NCI-H69 (cell line): ENCODE data around the gene MPDZ.

ENCODE experiments used
- DNase-seq: peaks from one replicate; lab custom pipeline; 2025; lab: John Stamatoyannopoulos, UW

Gene MPDZ

DNA sequence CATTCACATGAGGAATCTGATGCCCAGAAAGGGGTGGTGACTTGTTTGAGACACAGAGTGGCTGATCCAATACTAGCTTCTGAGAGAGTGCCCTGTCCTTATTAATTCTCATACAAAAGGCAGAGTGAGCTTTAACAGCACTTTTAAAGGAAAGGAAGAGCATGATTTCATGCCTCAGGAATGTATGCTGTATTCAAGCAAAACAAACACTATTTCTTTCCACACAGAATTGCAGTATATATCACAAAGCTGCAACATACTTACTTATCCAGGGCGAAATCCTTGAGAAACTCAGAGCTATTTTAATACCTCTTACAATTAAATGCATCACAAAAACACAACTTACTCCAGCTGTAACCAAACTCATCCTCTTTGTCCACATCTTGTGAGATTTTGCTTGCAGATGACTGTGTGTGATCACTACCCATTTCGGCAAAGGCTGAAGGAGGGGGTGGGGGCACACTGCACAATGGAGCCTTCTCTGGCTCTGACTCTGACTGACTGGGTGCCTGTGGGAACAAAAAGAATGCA, 139.8 kb downstream of the MPDZ start:
- DNase-seq: no peak

GRCh38 chr9:13137426-13137825, 142.1 kb downstream of the MPDZ start:
- DNase-seq: no peak

DNA sequence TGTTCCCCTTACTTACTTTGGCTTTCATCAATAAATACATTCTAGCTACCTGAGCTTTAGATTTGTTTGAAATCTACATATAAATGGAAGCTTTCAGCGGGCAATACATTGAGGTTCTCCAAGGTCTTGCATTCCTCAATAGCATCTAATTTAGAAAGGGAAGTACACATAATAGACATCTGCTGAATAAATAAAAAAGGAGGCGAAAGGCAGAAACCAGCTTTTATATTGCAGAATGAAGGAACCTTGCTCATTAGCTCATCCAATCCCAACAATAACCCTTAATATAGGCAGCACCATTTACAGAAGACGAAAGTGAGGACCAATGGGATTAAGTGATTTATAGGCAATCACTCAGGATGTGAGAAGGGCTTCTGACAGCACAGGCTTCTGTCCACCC, 147.5 kb downstream of the MPDZ start:
- DNase-seq: no peak

GRCh38 chr9:13131416-13131815, 148.1 kb downstream of the MPDZ start:
- no peak for DNase-seq

GRCh38 chr9:13128266-13128860, 151.1 kb downstream of the MPDZ start:
- DNase-seq: no peak

GRCh38 chr9:13127131-13127530, 152.4 kb downstream of the MPDZ start:
- DNase-seq: no peak

- DNase-seq: no peak
Observed at GRCh38 chr9:13125261-13125660, 154.2 kb downstream of the MPDZ start.

DNA sequence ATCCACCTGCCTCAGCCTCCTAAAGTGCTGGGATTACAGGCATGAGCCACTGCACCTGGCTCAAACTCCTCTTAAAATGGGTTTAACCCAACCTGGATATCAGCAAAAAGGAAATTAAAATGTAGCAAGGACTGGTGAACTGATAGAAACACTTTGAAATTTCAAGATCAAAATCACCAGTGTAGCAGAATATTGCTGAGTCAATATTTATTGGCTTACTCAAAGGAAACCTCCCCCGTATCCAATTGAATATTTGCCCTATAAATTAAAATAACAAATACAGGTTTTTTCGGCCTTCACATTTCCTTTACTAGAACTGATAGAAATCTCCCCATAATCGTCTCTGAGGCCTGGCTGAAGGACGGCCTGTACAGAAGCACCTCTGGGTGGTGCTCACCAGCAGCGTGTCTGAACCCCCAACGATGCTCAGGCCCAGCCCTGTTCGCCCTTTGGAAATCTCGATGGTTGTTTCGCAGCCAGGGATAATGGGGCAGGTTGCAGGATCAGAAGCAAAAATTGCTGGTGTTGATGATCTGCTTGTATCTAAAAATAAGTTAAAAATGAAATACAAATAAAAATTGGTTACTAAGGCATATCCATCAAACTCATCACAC, 156.6 kb downstream of the MPDZ start:
- no peak for DNase-seq

GRCh38 chr9:13118313-13118712, 161.2 kb downstream of the MPDZ start:
- peak; percentile 51 for DNase-seq

DNA sequence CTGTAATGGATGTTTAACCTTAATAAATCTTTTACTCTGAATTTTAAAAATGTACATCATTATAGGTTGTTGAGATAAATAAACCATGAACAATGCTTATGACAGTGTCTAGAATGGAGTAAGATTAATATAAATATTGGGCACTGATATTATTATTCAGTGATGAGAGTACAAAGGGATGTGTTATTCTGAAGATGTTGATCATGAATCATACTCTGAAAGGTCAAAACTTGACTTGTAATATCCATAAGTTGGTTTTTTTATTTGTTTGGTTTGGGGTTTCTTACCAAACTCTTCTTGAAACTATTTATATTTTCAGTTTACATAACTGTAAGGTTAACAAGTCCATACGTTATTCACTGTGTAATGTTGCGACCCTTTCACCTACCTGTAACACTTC, 163.2 kb downstream of the MPDZ start:
- no peak for DNase-seq

GRCh38 chr9:13113751-13114150, 165.7 kb downstream of the MPDZ start:
- no peak for DNase-seq

- DNase-seq: peak; percentile 52
Observed at GRCh38 chr9:13113216-13113615, 166.3 kb downstream of the MPDZ start.

DNA sequence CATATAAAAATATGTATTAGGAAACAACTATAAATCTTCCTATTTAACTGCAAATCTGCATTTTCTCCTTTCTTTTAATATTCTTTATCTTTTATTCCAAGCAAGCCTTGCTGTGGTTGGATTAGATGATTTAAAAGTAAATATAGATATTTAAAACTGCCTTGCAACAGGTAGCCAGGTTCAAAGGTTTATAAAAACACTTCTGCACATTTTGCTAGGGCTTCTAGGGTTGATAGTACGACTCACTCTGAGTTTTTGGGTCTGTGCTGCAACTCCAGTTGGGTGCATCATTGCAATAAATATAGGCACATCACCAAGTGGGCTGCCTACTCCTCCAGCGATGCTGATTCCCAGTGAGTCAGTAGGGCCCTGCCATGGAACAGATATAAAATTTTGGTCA, 167.7 kb downstream of the MPDZ start:
- DNase-seq: peak; percentile 28

GRCh38 chr9:13110766-13111417, 168.6 kb downstream of the MPDZ start:
- peak; percentile 85 for DNase-seq

DNA sequence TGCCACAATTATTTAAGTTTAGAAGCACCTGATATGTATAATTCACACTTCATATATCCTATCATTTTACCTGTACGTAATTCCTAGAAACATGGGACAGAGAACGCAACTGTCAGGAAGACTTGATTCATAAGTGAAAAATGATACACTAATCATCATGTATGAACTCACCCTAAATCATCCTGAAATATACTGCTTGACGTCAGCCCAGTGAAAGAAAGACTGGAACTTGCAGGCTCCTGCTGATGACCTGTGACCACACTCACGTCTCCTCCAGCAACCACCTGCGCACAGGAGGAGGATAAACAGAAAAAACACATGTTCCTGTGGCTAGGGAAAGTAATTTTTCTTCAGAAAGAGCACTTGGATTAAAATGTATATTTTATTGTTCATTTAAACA, 169.7 kb downstream of the MPDZ start:
- peak; percentile 94 for DNase-seq

DNA sequence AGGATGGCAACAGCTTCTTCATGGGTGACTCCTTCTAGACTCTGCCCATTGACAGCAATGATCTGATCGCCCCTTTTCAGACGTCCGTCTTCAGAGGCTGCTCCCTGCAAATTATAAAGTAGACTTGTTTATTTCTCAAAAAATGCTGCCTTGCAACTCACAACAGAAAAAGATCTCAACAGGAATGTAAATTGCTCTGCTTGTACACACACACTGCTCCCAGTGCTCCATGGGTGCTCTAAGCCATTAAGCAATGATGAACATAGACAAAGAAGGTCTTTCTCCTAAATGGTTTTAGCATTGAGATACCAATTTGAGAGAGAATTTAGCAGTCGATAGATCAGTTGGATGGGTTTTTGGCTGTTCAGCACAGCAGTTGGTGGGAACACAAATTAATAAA, 172.5 kb downstream of the MPDZ start:
- DNase-seq: peak; percentile 17

DNA sequence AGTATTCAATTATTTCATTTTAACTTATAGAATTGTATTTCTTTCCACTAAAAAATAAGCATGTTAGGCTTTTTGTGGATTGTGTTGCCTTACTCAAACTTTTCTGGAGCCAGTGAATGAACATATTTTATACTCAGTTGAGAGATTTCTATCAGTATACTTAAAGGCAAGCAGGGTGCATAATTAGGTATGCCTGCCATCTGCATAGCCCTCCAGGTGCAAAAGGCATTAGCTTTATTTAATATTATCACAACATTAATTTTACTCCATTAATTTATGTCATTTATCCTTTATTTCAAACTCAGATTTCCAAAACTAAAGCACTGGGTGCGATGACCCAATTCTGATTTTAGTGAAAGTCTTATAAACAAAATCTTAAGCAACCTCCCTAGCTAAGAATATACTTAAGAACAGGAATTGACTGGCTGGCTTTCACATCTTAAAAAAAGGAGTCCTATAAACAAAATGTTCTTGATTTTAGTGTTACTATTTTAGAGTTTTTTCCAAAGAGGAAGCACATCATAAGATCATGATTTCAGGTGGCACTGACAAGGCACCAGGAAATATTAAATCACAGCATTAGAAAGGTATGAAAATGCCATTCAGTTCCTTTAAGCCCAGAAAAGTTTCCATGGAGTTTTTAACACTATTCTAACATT, 178.4 kb downstream of the MPDZ start:
- peak; percentile 72 for DNase-seq

- no peak for DNase-seq
Observed at GRCh38 chr9:13095056-13095455, 184.4 kb downstream of the MPDZ start.

DNA sequence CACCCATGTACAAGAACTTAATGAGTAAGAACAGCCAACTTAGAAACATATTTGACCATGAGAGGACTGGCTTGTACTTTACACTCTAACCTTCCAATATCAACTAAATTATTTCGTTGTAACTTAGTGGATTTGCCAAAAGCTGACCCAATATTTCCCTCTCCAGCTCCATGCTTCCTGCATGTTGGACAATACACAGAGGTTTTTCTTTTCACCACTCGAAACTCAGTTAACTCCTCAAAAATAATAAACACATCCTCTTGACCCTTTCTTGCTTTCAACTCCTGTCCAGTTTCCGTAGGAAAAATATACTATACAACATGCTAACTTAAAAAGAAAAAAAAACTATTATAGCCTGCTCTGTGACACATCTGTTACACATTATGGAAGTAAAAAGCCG, 188.9 kb downstream of the MPDZ start:
- DNase-seq: no peak

DNA sequence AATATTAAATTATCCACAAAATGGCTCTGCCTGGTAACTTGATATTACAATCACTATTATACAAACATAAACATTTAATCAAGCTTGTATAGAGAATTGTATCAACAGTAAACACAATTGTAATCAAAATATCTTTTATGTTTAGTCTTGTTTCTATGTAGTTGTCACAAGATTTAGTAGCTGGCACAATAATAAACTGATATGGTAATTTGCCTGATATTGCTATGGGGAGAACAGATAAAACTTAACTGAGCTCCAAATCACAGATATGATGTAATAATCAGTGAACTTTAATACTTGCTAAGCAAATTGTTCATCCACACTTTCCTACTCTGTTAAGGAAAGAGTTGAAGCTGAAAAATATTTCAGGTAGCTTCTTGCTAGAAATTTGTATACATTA, 189.8 kb downstream of the MPDZ start:
- peak; percentile 48 for DNase-seq

- DNase-seq: peak; percentile 94
Observed at GRCh38 chr9:13088720-13089427, 190.6 kb downstream of the MPDZ start.

- DNase-seq: peak; percentile 90
Observed at GRCh38 chr9:13083963-13084528, 195.4 kb downstream of the MPDZ start.
